Measurements from ENCODE around the gene TXNDC16. TPM values are rescaled to one million over a fixed set of nuclear protein-coding genes. Genes with fewer than 3 reads are reported as not detected.

Gene TXNDC16
- total and polyA plus RNA-seq, 2 donors (not counting 3 experiments of a cell fraction or from before 2014, with no cell fraction given) = 2.3 to 4.5 TPM

- DNase-seq (ENCODE audit: low read depth, low spot score) (no peak), FAIRE-seq (no peak)
- Histone ChIP-seq H3K27me3 (ENCODE audit: control insufficient read depth in 2 of 2, insufficient read depth in 2 of 2, low read length in 2 of 2) (no peaks in the 10 kb centered on the region), H3K36me3 (ENCODE audit: control insufficient read depth in 2 of 2, extremely low read depth in 1 of 2, insufficient read depth in 2 of 2, low read length in 2 of 2) (no peaks in the 10 kb centered on the region), H3K79me2 (ENCODE audit: control insufficient read depth, insufficient read depth, low read length) (no peaks in the 10 kb centered on the region), H2AFZ (ENCODE audit: low read depth, low read length) (no peak overlapping the region), H3K9me3 (replicated peaks; ENCODE audit: control insufficient read depth, insufficient read depth, low read length) (no peaks in the 10 kb centered on the region), H3K4me1 (ENCODE audit: control insufficient read depth, extremely low read depth, insufficient read depth, low read length) (no peaks in the 10 kb centered on the region), H3K27ac (ENCODE audit: insufficient read depth, low read depth, low read length) (no peak overlapping the region), H3K4me2 (ENCODE audit: insufficient read depth, low read length) (no peak overlapping the region), H3K9ac (replicated peaks; ENCODE audit: extremely low read depth, insufficient read depth, low read length) (no peak overlapping the region), H3K9me1 (replicated peaks; ENCODE audit: control insufficient read depth, extremely low read depth, insufficient read depth, low read length) (no peaks in the 10 kb centered on the region), H3K4me3 (replicated peaks in 1 of 3; ENCODE audit: insufficient read depth in 1 of 3, low read depth in 1 of 3, low read length in 3 of 3) (no peak overlapping the region), H4K20me1 (replicated peaks; ENCODE audit: control insufficient read depth, extremely low read depth, insufficient read depth, low read length) (no peaks in the 10 kb centered on the region)
- intact Hi-C loops (cut with micrococcal nuclease) (no loop called here), dilution Hi-C loops (cut with MboI; ENCODE audit: extremely low pct_ligation_motif_present, low sequenced_read_pairs) (no loop called here)
- TF ChIP-seq POLR2A (IDR thresholded peaks at IDR 0.05; ENCODE audit: low read depth, low read length) (no peak), JUN (IDR thresholded peaks at IDR 0.05; ENCODE audit: borderline replicate concordance, insufficient read depth, insufficient read length, low read depth) (no peak), MAX (IDR thresholded peaks at IDR 0.05; ENCODE audit: insufficient read depth, insufficient read length) (no peak), FOS (IDR thresholded peaks at IDR 0.05; ENCODE audit: borderline replicate concordance, insufficient read depth, low read length) (no peak)
- ChIA-PET CTCF (no interaction called here), POLR2A (no interaction called here)
- no TSS peak for BruUV-seq (replicated peaks)
These were observed 47.7 kb upstream of the TXNDC16 start for GRCh38 chr14:52599974-52600373.

GRCh38 chr14:52598568-52598967, 46.3 kb upstream of the TXNDC16 start:
- Histone ChIP-seq H3K4me1 (ENCODE audit: control insufficient read depth, extremely low read depth, insufficient read depth, low read length) (no peaks in the 10 kb centered on the region), H2AFZ (ENCODE audit: low read depth, low read length) (no peak overlapping the region), H3K36me3 (ENCODE audit: control insufficient read depth in 2 of 2, extremely low read depth in 1 of 2, insufficient read depth in 2 of 2, low read length in 2 of 2) (no peaks in the 10 kb centered on the region), H3K9ac (replicated peaks; ENCODE audit: extremely low read depth, insufficient read depth, low read length) (no peak overlapping the region), H3K4me3 (replicated peaks in 1 of 3; ENCODE audit: insufficient read depth in 1 of 3, low read depth in 1 of 3, low read length in 3 of 3) (no peak overlapping the region), H3K27ac (ENCODE audit: insufficient read depth, low read depth, low read length) (no peak overlapping the region), H3K27me3 (ENCODE audit: control insufficient read depth in 2 of 2, insufficient read depth in 2 of 2, low read length in 2 of 2) (no peaks in the 10 kb centered on the region), H3K9me1 (replicated peaks; ENCODE audit: control insufficient read depth, extremely low read depth, insufficient read depth, low read length) (no peaks in the 10 kb centered on the region), H4K20me1 (replicated peaks; ENCODE audit: control insufficient read depth, extremely low read depth, insufficient read depth, low read length) (no peaks in the 10 kb centered on the region), H3K4me2 (ENCODE audit: insufficient read depth, low read length) (no peak overlapping the region), H3K9me3 (replicated peaks; ENCODE audit: control insufficient read depth, insufficient read depth, low read length) (no peaks in the 10 kb centered on the region), H3K79me2 (ENCODE audit: control insufficient read depth, insufficient read depth, low read length) (no peaks in the 10 kb centered on the region)
- POLR2A ChIA-PET = no interaction called here
- intact Hi-C loops (cut with micrococcal nuclease) (no loop called here), dilution Hi-C loops (cut with MboI; ENCODE audit: extremely low pct_ligation_motif_present, low sequenced_read_pairs) (no loop called here)
- CTCF ChIA-PET = interaction anchor here (1.2 kb wide), 1 partner anchor 37 kb away, joined by 4 read pairs; no protein-coding TSS in a partner anchor
- DNase-seq (ENCODE audit: low read depth, low spot score) (no peak), FAIRE-seq (no peak)
- BruUV-seq (replicated peaks) = no TSS peak
- TF ChIP-seq POLR2AphosphoS5 (IDR thresholded peaks at IDR 0.05; ENCODE audit: insufficient read depth, low read depth, low read length) = no peak
- TF ChIP-seq EZH2 (IDR thresholded peaks at IDR 0.05; ENCODE audit: borderline replicate concordance, low read depth, low read length, severe bottlenecking) = no peak
